Stimulated activated CD8-positive, alpha-beta memory T cell treated with anti-CD3 and anti-CD28 coated beads, Interleukin-15, amount 100 ng/mL, for 4 hours (primary cell): ENCODE measurements around the gene WASHC2A.
"Not testable (repeated sequence)": the region's sequence is repeated elsewhere in the genome, so short reads cannot be mapped to it uniquely, and the experiment has no call there.

ENCODE experiments used
- DNase-seq, 2 donors: peaks; one replicate each; pipeline ENCODE4 v3.0.0-alpha.2; 2020; ENCODE audit warnings: low read depth in 2 of 2

The WASHC2A gene, protein sequence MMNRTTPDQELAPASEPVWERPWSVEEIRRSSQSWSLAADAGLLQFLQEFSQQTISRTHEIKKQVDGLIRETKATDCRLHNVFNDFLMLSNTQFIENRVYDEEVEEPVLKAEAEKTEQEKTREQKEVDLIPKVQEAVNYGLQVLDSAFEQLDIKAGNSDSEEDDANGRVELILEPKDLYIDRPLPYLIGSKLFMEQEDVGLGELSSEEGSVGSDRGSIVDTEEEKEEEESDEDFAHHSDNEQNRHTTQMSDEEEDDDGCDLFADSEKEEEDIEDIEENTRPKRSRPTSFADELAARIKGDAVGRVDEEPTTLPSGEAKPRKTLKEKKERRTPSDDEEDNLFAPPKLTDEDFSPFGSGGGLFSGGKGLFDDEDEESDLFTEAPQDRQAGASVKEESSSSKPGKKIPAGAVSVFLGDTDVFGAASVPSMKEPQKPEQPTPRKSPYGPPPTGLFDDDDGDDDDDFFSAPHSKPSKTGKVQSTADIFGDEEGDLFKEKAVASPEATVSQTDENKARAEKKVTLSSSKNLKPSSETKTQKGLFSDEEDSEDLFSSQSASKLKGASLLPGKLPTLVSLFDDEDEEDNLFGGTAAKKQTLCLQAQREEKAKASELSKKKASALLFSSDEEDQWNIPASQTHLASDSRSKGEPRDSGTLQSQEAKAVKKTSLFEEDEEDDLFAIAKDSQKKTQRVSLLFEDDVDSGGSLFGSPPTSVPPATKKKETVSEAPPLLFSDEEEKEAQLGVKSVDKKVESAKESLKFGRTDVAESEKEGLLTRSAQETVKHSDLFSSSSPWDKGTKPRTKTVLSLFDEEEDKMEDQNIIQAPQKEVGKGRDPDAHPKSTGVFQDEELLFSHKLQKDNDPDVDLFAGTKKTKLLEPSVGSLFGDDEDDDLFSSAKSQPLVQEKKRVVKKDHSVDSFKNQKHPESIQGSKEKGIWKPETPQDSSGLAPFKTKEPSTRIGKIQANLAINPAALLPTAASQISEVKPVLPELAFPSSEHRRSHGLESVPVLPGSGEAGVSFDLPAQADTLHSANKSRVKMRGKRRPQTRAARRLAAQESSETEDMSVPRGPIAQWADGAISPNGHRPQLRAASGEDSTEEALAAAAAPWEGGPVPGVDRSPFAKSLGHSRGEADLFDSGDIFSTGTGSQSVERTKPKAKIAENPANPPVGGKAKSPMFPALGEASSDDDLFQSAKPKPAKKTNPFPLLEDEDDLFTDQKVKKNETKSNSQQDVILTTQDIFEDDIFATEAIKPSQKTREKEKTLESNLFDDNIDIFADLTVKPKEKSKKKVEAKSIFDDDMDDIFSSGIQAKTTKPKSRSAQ (N-terminal part only)

DNA sequence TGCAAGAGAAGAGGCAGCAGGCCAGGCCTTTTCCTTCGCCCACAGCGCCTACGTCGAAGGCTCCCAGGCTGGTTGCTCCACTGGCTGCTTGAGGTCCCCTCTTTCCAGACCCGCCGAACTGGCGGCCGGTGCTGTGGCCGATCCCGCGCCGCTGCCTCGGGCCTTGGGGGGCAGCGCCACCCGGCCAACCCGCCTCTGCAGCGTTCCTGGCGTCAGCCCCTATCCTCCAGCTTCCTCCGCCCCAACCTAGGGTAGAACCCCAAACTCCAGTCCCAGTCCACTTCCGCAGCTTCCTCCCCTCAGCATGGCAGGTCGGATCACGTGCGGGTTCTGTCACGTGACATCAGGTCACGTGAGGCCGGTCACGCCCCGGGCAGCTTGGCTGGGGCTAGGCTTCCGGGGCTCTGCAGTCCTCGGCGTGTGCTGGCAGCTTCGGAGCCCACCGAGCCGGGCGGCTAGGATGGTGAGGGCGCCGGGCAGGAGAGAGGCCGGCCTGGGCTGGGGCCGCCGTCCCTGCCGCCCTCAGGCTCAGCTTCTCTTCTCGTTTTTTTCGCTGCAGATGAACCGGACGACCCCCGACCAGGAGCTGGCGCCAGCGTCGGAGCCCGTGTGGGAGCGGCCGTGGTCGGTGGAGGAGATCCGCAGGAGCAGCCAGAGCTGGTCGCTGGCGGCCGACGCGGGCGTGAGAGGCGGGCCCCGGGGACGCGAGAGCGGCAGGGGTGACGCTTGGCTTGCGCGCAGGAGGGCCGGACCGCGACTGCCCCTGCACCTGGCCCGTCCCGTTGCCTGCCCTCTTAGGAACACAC is at the start of gene WASHC2A:
WASHC2A (plus strand) TSS at position 409 of the 806 bp plus-strand sequence; CDS start at position 461, 52 bp downstream.
- DNase-seq = peak; percentile 59 to 84

DNA sequence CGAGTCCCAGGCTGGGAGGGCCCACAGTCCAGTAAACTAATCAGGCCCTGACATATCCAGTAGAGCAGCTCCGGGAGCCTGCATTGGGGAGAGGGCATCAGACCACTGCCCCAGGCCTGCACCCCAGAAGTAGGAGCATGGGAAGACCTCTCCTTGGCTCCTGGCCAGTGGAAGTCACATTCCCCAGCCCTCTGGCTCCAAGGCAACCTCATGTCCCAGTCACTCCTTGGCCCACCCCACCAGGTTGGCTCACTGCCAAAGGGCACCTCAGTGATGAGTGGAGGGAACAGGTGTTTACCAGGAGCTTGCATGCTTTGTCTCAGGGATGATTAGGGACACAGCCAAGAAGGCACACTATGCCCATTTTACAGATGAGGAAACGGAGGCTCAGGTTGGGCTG is 48.5 kb upstream of the WASHC2A start:
- not testable (repeated sequence) for DNase-seq

DNA sequence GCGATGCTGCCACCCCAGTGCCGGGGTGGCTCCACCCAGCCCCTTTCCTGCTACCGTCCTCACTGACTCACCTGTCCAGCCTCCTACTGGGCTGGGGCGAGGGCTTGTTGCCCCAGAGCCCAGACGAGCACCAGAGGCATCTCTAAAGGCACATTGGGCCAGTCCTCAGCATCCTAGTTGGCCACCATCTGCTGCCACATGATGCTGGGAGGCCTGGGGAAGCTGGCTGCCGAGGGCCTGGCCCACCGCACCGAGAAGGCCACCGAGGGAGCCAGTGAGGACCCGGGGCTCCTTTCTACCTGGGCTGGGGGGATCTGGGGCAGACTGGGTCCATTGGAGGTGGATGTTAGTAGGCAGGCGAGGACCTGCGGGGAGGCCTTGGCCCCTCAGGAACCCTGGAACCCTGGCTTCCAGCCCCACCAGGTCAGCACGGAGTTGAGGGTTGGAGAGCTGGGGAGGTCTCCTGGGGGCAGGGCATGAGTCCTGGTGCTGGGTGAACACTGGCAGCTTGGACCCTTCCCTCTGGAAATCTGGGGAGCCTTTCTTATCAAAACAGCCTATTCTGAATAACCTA is 47.2 kb upstream of the WASHC2A start:
- not testable (repeated sequence) for DNase-seq

GRCh38 chr10:50021646-50022045 is 46.1 kb upstream of the WASHC2A start:
- no peak for DNase-seq

DNA sequence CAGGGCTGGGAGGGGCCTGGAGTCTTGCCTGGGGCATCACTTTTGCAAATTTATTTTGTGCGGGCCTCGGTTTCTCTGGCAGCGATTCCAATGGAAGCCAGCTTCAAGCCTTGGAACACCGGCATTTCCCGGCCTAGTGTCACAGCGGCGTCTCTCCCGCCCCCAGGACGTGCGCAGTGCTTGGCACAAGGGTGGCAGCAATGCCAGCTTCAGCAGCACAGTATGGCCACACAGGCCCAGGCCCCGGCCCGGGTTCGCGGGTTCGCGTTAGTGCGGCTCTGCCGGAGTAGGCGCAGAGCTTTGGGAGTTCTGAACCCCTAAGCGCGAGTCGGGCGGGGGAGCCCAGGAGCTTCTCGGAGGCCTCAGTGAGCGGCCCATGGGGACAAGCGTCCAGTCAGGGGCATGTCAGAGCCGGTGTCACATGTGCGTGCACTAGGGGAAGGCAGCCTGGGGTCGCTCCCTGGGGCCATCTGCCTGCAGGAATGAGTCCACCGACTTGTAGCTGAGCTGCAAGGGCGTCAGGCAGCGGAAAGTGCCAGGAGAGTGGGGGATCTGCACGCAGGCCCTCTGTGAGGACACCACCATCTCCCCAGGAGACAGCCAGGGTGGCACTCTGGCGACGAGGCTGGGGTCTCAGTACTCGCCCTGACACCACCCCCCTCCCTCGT is 42.9 kb upstream of the WASHC2A start:
- not testable (repeated sequence) for DNase-seq

DNA sequence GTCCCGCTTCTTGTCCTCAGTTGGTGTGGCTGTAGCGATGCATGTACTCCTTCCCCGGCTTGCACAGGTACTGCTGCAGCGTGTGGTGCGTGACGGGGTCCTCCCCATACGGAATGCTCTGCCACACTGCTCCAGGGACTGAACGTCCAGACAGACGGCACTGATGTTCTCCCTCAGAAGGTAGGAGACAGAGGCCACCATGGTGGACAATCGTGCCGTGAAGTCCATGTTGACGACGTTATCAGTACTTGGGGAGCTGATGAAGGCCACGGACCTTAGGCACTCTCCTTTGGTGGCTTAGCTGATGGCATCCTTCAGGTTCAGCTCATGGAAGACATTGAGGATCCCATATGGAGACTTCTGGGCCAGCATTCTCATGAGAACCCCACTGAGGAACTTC is 42.1 kb upstream of the WASHC2A start:
- no peak for DNase-seq

DNA sequence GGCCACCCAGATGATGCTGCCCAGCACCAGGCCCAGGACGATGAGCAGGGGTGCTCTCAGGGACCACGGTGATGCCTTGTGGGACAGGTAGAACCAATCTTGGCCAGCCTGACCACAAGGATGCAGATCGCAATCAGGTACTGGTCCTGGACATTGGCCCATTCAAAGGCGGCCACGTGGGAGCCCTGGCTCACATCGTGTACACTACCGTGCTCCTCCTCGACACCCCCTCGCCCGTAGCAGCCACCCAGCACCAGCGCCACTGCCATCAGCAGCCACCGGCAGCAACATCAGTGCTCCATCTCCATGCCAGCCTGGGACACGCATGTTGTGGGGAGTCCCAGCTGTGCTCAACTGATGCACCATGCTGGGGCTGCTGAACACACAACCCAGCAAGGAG is 40.6 kb upstream of the WASHC2A start:
- DNase-seq = no peak

GRCh38 chr10:50033481-50033880 is 34.3 kb upstream of the WASHC2A start:
- DNase-seq = no peak

GRCh38 chr10:50035337-50035736 is 32.4 kb upstream of the WASHC2A start:
- DNase-seq = not testable (repeated sequence)

DNA sequence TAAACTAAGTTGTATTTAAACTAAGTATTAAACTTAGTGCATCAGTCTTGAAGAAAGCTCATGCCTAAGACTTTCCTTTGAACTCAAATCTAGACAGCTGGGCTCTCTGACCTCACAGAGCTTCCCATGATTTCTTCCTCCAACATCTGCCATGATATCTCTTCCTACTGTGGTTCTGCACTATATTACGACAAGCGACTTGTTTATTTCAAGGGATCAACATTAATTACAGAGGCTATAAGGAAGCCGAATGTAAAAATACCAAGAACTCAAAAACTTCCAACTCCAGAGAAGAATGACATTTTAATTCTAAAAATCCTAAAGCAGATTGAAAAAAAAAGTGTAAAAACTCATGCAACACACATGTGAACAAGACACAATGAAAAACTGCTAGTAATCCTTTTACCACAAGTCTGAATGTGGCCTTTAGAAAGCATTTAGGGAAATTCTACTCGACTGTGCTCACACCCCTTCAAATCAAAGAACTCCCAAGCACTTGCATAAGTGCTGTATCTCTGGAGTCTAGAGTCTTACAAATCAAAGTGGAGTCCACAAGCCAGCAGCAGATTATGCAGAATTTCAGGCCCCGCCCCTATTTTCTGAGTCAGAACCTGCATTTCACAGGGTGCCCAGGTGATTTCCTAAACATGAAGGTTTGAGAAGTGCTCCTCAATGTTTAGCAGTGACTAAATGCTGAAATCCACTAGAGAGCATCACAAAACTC is 22.7 kb upstream of the WASHC2A start:
- DNase-seq = no peak

- not testable (repeated sequence) for DNase-seq
Observed at GRCh38 chr10:50046457-50046856, 21.3 kb upstream of the WASHC2A start.

DNA sequence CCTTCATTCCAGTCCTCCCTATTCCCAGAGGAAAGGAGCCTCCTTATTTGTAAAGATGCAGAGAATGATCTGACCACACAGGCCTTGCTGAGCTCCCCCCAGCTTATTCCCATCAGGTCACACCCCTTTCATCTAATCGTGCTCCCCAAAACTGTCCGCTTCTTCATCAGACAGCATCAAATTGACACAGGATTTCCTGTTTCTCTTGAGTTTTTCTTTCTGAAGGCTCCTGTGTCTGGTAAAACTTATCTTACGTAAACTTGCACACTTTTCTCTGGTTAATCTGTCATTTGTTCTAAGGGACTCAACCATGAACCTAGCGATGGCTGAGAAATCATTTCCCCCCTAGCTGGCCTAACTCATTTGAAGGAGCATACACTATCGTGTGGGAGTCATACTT is 20.2 kb upstream of the WASHC2A start:
- not testable (repeated sequence) for DNase-seq

DNA sequence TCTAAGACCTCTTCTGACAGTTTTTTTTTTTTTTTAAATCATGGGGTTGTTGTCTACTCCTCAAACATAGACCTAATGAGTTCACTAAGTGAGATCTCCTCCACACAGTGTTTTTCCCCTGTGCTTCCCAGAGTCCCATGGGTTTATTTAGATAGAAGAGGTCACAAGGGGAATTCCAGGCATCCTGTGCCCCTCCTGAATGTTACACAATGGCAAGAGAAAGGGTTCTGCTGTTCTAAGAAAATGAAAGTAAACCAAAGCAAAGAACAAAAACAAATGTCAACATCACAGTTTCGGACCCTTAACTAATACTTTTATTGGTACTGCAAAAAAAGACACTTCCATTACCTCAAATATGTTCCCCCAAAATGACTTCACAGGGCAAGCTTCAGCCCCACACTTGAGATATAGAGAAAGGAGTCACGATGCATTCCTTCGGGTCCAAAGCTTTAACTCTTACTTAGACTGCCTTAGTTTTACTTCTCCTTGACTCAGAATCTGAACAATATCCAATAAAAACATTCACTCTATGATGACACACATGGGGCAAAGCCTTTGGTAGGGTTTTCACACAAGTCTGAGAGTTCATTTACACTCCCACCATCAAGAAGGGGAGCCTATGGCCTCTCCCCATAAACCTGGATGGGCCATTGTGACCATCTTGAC is 15.6 kb upstream of the WASHC2A start:
- DNase-seq = not testable (repeated sequence)

DNA sequence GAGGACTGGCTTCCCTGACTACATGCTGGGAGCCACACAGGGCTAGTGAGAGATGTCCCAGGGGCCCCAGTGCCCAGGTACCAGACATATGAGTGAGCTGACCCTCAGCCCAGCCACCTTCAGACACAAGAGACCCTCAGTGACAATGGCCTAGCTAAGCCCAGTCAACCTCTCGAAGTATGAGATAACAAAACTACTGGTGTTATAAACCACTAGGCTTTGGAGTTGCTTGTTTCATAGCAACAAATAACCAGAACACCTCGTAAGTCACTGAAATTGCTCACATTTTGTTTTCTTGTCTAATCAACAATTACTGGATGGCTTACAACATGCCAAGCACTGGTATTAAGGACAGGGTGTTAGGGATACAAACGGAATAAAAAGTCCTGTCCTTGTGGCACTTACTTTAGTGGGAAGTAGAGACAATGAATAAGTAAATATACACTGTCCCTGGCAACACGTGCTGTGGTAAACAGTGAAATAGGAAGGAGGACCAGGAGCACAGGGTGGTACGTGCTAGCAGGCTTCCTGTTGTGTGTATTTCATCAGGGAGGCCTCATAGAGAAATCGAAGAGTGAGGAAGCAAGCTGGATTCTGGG is 14.9 kb upstream of the WASHC2A start:
- not testable (repeated sequence) for DNase-seq

DNA sequence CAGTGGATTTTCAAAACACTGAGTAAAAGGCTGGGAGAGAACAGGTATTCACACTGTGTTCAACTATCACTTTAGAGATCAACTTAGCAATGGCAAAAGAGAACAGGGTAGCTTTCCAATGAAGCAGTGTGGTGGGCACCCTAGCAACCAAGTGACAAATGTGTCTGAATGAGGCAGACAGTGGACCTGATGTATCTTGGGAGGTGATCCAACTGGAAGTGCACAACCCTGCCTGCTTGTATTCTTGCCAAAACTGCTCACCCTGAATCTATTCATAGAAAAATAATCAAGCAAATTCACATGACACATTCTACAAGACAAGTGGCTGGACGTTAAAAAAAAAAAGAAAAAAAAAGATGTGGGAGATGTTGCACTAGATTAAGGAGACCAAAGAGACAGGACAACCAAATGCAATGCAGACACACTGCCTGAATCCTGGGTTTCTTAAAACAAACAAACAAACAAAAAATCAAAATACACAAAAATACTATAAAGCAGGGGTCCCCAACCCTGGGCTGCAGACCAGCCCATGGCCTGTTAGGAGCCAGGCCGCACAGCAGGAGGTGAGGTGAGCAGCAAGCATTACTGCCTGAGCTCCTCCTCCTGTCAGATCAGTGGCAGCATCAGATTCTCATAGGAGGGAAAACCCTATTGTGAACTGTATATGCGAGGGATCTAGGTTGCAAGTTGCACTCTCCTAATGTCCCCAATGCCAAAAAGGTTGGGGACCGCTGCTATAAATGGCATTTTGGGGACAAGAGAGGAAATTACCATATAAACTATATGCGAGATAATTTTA is 12.1 kb upstream of the WASHC2A start:
- DNase-seq = not testable (repeated sequence)

GRCh38 chr10:50056654-50057053 is 11.1 kb upstream of the WASHC2A start:
- not testable (repeated sequence) for DNase-seq

GRCh38 chr10:50058727-50059126 is 9.0 kb upstream of the WASHC2A start:
- DNase-seq = not testable (repeated sequence)
